ENCODE data around the gene SSC5D.
"Not testable (repeated sequence)": the region's sequence is repeated elsewhere in the genome, so short reads cannot be mapped to it uniquely, and the experiment has no call there.

- not testable (repeated sequence) for TF ChIP-seq CTCF (IDR thresholded peaks at IDR 0.05; ENCODE audit: borderline replicate concordance, extremely low read depth, low read length, poor library complexity, severe bottlenecking); EZH2 (IDR thresholded peaks at IDR 0.05; ENCODE audit: borderline replicate concordance, low read depth, low read length, severe bottlenecking)
Observed at GRCh38 chr19:55448175-55448490, 40.1 kb upstream of the SSC5D start.

Data from DND-41 (cell line).